GM19351 (cell line): ENCODE measurements around the gene EVC2.

Source experiments
- ATAC-seq: cut with Tn5 transposase; IDR thresholded peaks from one replicate; pipeline ENCODE4 v1.9.1; 2021; ENCODE audit warnings: mild to moderate bottlenecking, moderate library complexity; ENCODE audit not compliant: unreplicated experiment

EVC2 gene

DNA sequence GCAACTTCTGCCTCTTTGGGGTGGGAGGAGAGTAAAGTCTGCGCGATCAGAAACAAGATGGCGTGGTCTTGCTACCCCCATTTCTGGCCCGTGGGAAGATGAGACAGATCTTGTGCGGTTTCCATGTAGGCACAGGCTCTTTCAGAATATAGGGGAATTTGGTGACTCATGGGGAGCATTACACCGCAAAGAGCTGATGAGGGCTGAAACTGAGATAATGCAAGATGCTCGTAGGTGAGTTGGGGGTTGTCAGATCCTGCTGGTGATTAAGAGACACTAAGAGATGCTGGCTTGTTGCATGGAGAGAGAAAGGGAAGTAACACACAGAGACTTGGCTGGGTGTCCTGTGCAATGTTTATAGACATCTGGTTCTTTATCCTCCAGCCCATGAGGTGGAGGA lies 4.2 kb upstream of the EVC2 start:
- no peak for ATAC-seq

DNA sequence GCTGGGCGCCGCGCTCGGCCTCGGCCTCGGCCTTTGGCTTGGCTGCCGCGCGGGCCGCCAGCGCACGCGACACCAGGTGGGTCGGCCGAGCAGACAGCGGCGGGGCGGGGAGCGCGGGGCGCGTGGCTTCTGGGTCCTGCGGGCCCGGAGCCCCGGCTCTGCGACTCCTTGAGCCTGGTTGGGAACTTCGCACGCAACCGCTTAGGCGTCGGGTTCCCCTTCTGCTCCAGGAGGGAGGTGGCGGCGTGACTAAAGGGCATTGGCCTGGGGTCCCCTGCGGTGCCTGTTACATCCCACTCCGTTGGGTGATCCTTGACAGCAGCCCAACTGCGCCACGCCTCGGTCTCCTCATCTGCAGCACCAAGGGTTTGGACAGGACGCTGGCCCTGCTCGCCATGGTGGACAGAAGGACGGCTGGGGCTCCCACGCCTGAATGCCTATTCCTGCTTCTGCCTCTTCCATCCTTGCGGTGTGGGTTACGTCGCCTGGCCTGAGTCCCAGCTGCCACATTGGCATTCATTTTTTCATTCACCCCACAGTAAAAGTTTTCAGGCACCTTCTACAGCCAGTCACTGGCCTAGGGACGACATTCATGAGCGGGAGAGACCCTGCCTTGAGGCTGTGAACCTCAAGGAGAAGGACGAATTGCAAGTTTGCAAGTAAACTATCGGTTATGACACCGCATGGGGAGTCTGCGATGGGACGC lies 3.3 kb upstream of the EVC2 start:
- ATAC-seq = no peak

- no peak for ATAC-seq
Observed at GRCh38 chr4:5710961-5711478, 2.7 kb upstream of the EVC2 start, which contains the start of gene EVC. Gene EVC, plus strand, starts transcription at chr4:5711201. Its CDS starts 180 bp downstream, at chr4:5711381.

DNA sequence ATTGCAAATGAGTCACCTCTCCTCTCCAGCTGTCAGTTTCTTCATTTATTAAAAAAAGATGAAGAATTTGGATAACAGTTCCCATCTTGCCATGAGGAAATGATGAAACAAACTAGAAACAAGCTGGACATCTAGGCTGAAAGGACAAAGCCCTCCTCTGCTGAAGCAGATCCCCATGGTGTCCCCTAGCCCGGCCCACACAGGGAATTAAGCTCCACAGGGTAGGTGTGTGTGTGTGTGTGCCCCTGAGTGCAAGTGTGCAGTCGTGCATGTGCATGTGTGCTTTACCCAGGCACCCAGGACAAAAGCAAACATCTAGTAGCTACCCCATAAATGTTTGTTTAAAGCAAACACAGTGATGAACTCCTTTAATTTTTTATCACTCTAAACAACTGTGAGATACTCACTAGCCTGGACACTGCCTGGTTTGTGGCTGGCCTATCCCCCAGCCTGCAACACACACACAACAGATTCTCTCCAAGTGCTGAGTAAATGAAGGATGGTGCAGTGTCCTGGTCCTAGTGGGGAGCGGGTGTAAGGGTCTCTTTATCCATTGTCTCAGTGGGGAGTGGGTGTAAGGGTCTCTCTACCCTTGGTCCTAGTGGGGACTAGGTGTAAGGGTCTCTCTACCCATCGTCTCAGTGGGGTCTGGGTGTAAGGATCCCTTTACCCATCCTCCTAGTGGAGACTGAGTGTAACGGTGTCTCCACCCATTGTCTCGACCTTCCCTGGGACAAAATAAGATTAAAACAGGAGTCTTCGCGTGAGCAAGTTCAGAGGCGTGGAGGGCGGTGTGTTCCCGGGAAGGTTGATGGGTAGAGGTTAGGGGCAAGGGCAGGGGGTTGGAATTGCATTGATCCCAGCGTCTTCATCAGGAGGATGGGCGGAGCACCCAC lies 2.0 kb upstream of the EVC2 start:
- ATAC-seq = no peak

GRCh38 chr4:5709207-5709575 lies 832 bp upstream of the EVC2 start:
- ATAC-seq = no peak

DNA sequence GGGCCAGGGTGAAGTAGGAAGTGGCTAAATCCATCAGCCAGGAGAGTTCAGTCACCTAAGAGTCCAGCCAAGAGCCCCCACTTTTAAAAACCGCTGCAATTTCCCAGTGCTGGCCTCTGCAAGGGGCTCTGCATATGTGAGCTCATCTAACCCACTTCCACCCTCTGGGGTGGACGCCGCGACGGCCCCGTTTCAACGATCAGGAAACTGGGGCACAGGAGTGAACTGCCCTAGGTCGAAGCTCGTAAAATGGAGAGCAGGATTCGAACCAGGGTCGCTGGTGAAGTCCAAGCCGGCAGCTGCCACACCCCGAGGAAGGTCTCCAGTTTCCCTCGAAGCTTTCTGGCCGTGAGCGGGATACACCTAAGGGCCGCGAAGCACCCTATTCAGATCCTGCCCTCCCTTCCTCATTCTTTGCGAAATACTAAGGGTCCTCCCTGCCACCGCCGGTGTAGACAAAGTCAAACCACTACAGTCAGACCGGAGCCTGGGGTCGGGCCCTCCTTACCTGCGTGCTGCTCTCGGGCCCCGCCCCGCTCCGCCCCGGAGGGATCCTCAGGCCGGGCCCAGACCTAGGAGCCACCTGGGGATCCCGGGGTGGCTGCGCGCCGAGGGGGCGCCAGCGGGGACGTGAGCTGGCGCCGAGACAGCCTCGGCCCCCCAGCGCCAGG lies 446 bp downstream of the EVC2 start:
- ATAC-seq = no peak

- ATAC-seq = no peak
Observed at GRCh38 chr4:5707366-5707765, 993 bp downstream of the EVC2 start.

GRCh38 chr4:5706486-5707290 lies 1.7 kb downstream of the EVC2 start:
- no peak for ATAC-seq

DNA sequence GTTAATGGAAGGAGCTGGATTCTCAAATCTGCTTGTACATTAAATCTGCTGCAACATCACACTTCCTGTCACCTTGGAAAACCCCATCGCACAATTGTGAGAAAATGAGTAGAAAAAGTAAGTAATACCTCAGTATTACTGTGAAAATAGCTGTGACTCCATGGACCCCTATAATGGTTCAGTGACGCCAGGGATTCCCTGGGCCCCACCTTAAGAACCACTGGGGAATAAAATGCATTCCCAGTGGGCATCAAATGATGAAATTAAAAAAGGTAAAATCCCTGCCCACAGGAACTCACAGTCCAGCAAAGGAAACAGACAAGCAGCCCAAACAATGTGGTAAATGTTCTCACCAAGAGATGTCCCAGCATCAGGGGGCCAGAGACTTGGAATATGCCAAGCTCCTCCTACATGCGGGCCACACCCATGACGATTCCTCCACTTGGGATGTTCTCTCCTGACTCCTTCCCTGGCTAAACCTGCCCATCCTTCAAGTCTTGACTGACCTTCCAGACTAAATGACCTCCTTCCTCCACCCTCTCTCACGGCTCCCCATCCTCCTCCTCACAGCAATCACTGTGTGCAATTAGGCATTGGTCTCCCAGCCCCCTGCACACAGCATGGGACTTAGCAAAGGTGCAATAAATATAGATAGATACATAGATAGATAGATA lies 2.6 kb downstream of the EVC2 start:
- no peak for ATAC-seq

DNA sequence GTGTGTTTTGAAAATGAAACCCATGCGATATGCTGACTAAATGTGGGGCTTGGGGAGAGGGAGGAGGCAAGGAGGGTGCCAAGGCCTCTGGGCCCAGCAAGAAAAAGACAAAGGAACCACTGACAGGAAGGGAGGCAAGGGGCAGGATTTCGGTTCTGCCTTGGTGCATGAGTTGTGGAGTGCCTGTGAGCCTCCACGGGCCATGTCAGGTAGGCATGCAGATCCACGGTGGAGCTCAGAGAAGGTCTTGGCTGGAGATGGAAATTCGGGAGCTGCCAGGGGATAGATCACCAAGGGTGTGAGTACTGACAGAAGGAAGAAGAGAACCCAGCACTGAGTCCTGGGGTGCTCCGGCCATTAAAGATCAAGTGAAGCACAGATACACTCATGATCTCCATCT lies 4.1 kb downstream of the EVC2 start:
- no peak for ATAC-seq

DNA sequence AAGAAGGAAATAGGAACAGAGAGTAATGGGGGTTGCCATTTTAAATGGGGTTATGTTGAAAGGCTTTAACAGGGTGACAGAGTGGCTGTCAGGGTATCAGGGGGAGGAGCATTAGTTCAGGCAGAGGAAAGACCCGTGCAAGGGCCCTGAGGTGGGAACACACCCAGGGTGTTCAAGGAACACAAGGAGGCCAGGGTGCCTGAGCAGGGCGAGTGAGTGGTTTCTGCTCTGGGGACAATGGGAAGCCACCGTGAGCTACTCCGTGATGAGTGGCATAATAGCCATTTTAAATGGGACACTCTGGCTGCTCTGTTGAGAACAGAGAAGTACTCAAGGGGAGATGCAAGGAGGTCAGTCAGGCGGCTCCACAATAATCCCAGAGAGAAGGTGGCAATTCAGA lies 4.5 kb downstream of the EVC2 start:
- ATAC-seq = no peak

- ATAC-seq = no peak
Observed at GRCh38 chr4:5701971-5702370, 6.4 kb downstream of the EVC2 start.

GRCh38 chr4:5700459-5700858 lies 7.9 kb downstream of the EVC2 start:
- ATAC-seq = no peak

- no peak for ATAC-seq
Observed at GRCh38 chr4:5696341-5696740, 12.0 kb downstream of the EVC2 start.

GRCh38 chr4:5693871-5694270 lies 14.5 kb downstream of the EVC2 start:
- ATAC-seq = no peak

DNA sequence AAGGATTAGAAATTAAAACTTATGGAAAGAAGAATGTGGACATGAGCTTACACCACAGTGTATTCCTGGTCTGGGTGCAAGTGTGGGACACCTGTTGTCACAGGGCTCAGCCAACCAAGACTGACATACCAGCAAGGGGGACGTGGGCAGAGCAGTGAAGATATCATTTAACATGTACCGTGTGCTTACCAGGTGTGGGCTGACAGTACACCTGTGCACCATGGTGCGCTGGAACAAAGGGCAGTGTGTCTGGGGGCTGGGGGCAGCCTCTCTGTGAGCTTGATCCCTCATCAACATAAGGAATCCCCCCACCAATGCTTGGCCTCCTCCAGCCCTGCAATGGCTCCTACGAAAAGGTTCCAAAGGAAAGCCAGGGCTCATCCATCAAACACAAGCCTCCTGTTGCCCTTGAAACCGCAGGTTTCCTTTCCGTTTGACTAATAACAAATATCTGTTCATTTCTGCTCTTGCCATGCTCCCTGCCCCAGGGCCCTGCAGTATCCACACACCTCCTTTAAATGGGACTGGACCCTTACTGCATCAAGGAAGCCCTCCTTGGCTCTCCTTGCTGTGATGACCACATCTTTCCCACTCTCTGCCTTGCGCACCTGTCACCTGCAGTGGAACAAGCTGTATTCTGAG lies 16.7 kb downstream of the EVC2 start:
- ATAC-seq = no peak

GRCh38 chr4:5689065-5689464 lies 19.3 kb downstream of the EVC2 start:
- ATAC-seq = no peak

GRCh38 chr4:5686338-5686737 lies 22.0 kb downstream of the EVC2 start:
- no peak for ATAC-seq

DNA sequence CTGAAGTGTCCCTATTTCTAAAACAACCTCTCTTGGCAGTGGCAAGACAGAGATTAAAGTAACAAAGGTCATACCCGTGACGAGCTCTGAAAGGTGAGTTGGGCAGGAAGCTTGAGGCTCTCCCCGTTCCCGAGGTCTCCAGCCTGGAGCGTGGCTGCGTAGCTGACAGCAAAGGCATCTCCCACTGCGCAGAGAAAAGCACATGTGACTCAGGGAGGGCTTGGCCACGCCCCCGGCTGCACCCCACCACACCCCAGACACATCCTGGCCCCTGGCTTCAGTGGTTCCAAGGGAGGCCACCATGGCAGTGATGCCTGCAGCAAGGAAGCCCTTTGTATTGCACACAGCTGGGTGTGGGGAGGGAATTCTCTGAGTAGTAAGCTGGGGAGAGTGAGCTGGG lies 23.1 kb downstream of the EVC2 start:
- ATAC-seq = no peak

- ATAC-seq = no peak
Observed at GRCh38 chr4:5683566-5683965, 24.8 kb downstream of the EVC2 start.
